Psoas muscle (tissue), 8 donors: ENCODE measurements around the gene HSD17B11. TPM values are rescaled to one million over a fixed set of nuclear protein-coding genes. Genes with fewer than 3 reads are reported as not detected.
"Not testable (repeated sequence)": the region's sequence is repeated elsewhere in the genome, so short reads cannot be mapped to it uniquely, and the experiment has no call there.

Source experiments
- ATAC-seq, 4 donors: fragments of 200-7000 bp; cut with Tn5 transposase; one replicate each; pipeline ENCODE4 v1.9.1; 2020; ENCODE audit warnings: moderate library complexity in 3 of 4, mild to moderate bottlenecking in 2 of 4
- DNase-seq, 2 donors: peaks; one replicate each; pipeline ENCODE4 v3.0.0-alpha.2; 2020
- H3K27ac ChIP-seq: fragments of 200-600 bp; one replicate; pipeline ENCODE4 v1.8.0; 2022
- H3K27me3 ChIP-seq, 3 donors: fragments of 200-600 bp in 1 of 3; one replicate each; pipeline versions ENCODE4 v1.6.1 to v1.8.0; 2013 to 2022; ENCODE audit warnings: low read length in 2 of 3, mild to moderate bottlenecking in 2 of 3, moderate library complexity in 1 of 3; ENCODE audit not compliant: insufficient read depth in 3 of 3
- H3K36me3 ChIP-seq, 2 donors: fragments of 200-600 bp in 1 of 2; one replicate each; pipeline versions ENCODE4 v1.6.1 to v1.8.0; 2013 to 2022; ENCODE audit warnings: low read depth in 1 of 2, mild to moderate bottlenecking in 1 of 2, moderate library complexity in 1 of 2; ENCODE audit not compliant: insufficient read depth in 1 of 2
- H3K4me1 ChIP-seq: fragments of 200-600 bp; one replicate; pipeline ENCODE4 v1.8.0; 2022
- H3K4me3 ChIP-seq: fragments of 200-600 bp; one replicate; pipeline ENCODE4 v1.8.0; 2022; ENCODE audit warnings: mild to moderate bottlenecking
- H3K9me3 ChIP-seq: fragments of 200-600 bp; one replicate; pipeline ENCODE4 v1.8.0; 2022
- CTCF ChIP-seq: fragments of 200-600 bp; IDR thresholded peaks from one replicate; pipeline ENCODE4 v1.8.0; 2022; ENCODE audit warnings: antibody characterized with exemption
- WGBS, 3 donors: extraction: QIAGEN DNeasy Blood & Tissue Kit; methylation state at CpG; one replicate each; pipeline versions ENCODE4 v1.1.6 to v1.1.7; 2013; 5-methylcytosine and 5-hydroxymethylcytosine counted together
- intact Hi-C, 2 donors: fragments of 100-400 bp; cut with DNase I; formaldehyde crosslinking; loops; one replicate each; pipeline versions ENCODE4 v1.11.0 to v1.14.2; 2022
- polyA plus RNA-seq, 3 donors: library from polyadenylated mRNA; stranded (reverse); fragments of 200-250 nt; gene quantifications; one replicate each; pipeline ENCODE4 v1.2.3, GENCODE V29; 2013
- total RNA-seq, 4 donors: library from RNA; stranded (reverse); fragmentation: NEBNext Ultra II Directional in 2 of 4; extraction: Animal tissue kit (Norgen Biotek cat#: 25700) in 2 of 4; gene quantifications; one replicate each; pipeline versions ENCODE4 v1.2.1 to v1.2.4, GENCODE V29; 2021 to 2023
- donor health status: healthy with polysubstance abuse.
- donor health status: DM: no; HTN: no; CAD: no; lungs with moderate emphysema.
- donor health status: Bipolar disorder and iron deficiency.
- donor health status: healthy.
- donor health status: DM: yes; HTN: yes; CAD: no.
- donor health status: DM: no; HTN: no; CAD: no.
- donor health status: DM: no; HTN: no; CAD: no.
- donor health status: DM: yes; HTN: yes; CAD: no.

HSD17B11 gene
- total and polyA plus RNA-seq, 7 donors, result 5.1 to 11.3 (median 9.6) TPM

- no peak for TF ChIP-seq CTCF
- Histone ChIP-seq H3K4me3 (no peak overlapping the region), H3K27ac (no peak overlapping the region), H3K9me3 (no peaks in the 10 kb centered on the region), H3K27me3 (peaks cover 0 to 11% (median 3%) of the 10 kb centered on the region in 3 donors), H3K36me3 (no peaks in the 10 kb centered on the region), H3K4me1 (no peaks in the 10 kb centered on the region)
- intact Hi-C loops, result no loop called here
- WGBS, 3 donors, result 73 to 83% (median 79%) methylated on average over 6 of the region's 6 CpGs
- DNase-seq, result no peak
- ATAC-seq, result no peak
Observed at GRCh38 chr4:87406462-87406861, 15.5 kb upstream of the HSD17B11 start.

GRCh38 chr4:87405211-87405820 lies 14.3 kb upstream of the HSD17B11 start:
- Histone ChIP-seq H3K27me3 (peaks cover 0 to 6% (median 3%) of the 10 kb centered on the region in 3 donors), H3K36me3 (no peaks in the 10 kb centered on the region), H3K27ac (no peak overlapping the region), H3K4me1 (no peaks in the 10 kb centered on the region), H3K9me3 (no peaks in the 10 kb centered on the region), H3K4me3 (no peak overlapping the region)
- intact Hi-C loops, result no loop called here
- ATAC-seq (no peak), DNase-seq (no peak)
- WGBS, 3 donors, result 57 to 71% (median 71%) methylated on average over 5 of the region's 5 CpGs
- TF ChIP-seq CTCF, result no peak

DNA sequence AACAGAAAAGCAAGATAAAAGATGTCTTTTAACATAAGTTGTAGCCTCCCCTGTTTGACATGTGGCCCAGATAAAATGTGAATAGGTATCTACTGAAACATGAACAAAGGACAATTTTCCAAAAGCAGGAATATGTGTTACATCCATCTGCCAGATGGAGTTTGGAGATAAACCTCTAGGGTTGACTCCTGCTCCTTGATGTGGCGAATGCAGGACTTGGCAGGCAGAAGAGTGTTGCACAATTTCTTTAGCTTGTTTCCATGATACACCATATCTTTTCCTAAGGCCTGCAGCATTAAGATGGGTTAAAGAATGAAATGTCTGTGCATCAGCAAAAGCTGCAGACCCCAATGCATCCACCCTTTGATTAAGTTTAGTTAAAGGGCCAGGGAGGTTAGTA lies 12.7 kb upstream of the HSD17B11 start:
- H3K36me3 ChIP-seq, intact Hi-C loops, H3K9me3 ChIP-seq, H3K4me1 ChIP-seq, H3K4me3 ChIP-seq, H3K27me3 ChIP-seq, DNase-seq, H3K27ac ChIP-seq, ATAC-seq: not testable (repeated sequence)
- 62 to 77% (median 76%) methylated on average over 1 of the region's 1 CpG for whole genome bisulfite sequencing, 3 donors

GRCh38 chr4:87399954-87400353 lies 9.0 kb upstream of the HSD17B11 start:
- no peak for TF ChIP-seq CTCF
- H3K4me1 ChIP-seq, result no peaks in the 10 kb centered on the region
- intact Hi-C loops, result no loop called here
- H3K27me3 ChIP-seq, result no peaks in the 10 kb centered on the region
- ATAC-seq, result no peak
- DNase-seq, result no peak
- H3K4me3 ChIP-seq, result no peak overlapping the region
- H3K9me3 ChIP-seq, result no peaks in the 10 kb centered on the region
- 64 to 85% (median 80%) methylated on average over 1 of the region's 1 CpG for WGBS, 3 donors
- no peaks in the 10 kb centered on the region for H3K36me3 ChIP-seq
- no peak overlapping the region for H3K27ac ChIP-seq

DNA sequence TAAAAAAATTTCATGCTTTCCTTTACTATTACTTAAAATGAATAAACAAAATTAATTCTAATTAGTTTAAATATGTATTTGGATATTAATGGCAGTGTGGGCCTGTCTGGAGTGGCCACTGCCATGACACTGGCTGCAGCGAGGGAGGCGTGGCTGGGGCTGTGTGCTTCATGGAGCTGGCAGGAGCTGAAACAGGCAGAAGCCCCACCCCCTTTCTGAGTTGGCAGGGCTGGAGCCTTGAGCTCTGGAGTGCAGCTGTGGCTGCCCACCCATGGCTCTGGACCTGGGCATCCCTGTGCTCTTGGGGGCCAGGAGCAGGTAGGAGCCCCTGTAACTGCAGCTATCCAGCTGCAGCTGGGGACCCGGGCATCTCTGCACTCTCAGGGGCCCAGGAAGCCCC lies 8.2 kb upstream of the HSD17B11 start:
- TF ChIP-seq CTCF, result no peak
- DNase-seq (no peak), ATAC-seq (no peak)
- Histone ChIP-seq H3K4me1 (no peaks in the 10 kb centered on the region), H3K36me3 (no peaks in the 10 kb centered on the region), H3K4me3 (no peak overlapping the region), H3K27me3 (no peaks in the 10 kb centered on the region), H3K27ac (no peak overlapping the region), H3K9me3 (no peaks in the 10 kb centered on the region)
- 74 to 83% (median 77%) methylated on average over 2 to 3 of the region's 3 CpGs for WGBS, 3 donors
- intact Hi-C loops, result no loop called here

GRCh38 chr4:87395851-87396250 lies 4.9 kb upstream of the HSD17B11 start:
- H3K9me3 ChIP-seq, H3K4me3 ChIP-seq, H3K27me3 ChIP-seq, H3K36me3 ChIP-seq, DNase-seq, H3K4me1 ChIP-seq, ATAC-seq, intact Hi-C loops, H3K27ac ChIP-seq: not testable (repeated sequence)
- 90 to 91% (median 91%) methylated on average over 14 to 20 of the region's 20 CpGs for WGBS, 3 donors

GRCh38 chr4:87395073-87395472 lies 4.1 kb upstream of the HSD17B11 start:
- H3K4me3 ChIP-seq, intact Hi-C loops, H3K36me3 ChIP-seq, H3K9me3 ChIP-seq, H3K4me1 ChIP-seq, H3K27ac ChIP-seq, DNase-seq, H3K27me3 ChIP-seq, ATAC-seq: not testable (repeated sequence)
- 84 to 93% (median 90%) methylated on average over 23 of the region's 23 CpGs for WGBS, 3 donors
